Measurements from ENCODE around the gene GSTM2. TPM values are rescaled to one million over a fixed set of nuclear protein-coding genes. Genes with fewer than 3 reads are reported as not detected.

Gene GSTM2
- total RNA-seq, 1 experiment from 2014 or later = 10.2 TPM

DNA sequence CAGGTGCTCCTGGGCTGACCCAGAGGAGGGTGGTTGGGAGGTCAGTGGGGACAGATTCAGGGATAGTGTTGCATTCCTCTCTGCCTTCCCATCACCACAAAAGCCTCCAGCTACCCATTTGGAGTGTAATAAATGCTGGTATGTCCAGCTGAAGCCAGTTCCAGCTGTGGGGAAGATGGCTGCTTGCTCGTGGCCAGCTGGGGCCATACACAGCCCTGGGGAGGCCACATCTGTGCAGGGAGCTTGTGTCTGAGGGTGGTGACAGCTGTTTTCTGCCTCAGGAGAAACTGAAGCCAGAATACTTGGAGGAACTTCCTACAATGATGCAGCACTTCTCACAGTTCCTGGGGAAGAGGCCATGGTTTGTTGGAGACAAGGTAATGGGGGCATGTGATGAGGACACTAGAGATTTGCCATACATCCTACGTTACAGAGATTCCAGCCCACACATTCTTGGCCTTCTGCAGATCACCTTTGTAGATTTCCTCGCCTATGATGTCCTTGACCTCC, 9.3 kb upstream of the GSTM2 start:
- Histone ChIP-seq H3K4me1 (ENCODE audit: control insufficient read depth, insufficient read depth, low read length) (no peaks in the 10 kb centered on the region; the same call in 1 of the 2 replicates), H3K27ac (ENCODE audit: low read length) (no peak overlapping the region), H3K27me3 (ENCODE audit: control insufficient read depth, insufficient read depth, low read length) (no peaks in the 10 kb centered on the region), H3K9me3 (ENCODE audit: control insufficient read depth, insufficient read depth, low read depth, low read length) (no peaks in the 10 kb centered on the region), H3K36me3 (ENCODE audit: control insufficient read depth, insufficient read depth, low read length) (no peaks in the 10 kb centered on the region; the same call in 1 of the 2 replicates), H3K4me3 (ENCODE audit: low read depth in 2 of 2, low read length in 2 of 2) (no peak overlapping the region)
- intact Hi-C loops (cut with micrococcal nuclease; ENCODE audit: unreplicated experiment) (no loop called here), in situ Hi-C loops (cut with HindIII; ENCODE audit: low pct_unique_long_range_greater_than_20kb, low sequenced_read_pairs) (no loop called here)
- no TSS peak for BruUV-seq (replicated peaks)
- CTCF ChIA-PET = no interaction called here
- POLR2A ChIA-PET = no interaction called here
- TF ChIP-seq POLR2AphosphoS5 (IDR thresholded peaks at IDR 0.05; ENCODE audit: low read depth, low read length) (no peak), TCF7L2 (IDR thresholded peaks at IDR 0.05; ENCODE audit: low read depth, low read length) (no peak), SIN3A (IDR thresholded peaks at IDR 0.05; ENCODE audit: borderline replicate concordance, insufficient read depth, low read depth, low read length) (no peak)
- TF ChIP-seq, protein P1, sequence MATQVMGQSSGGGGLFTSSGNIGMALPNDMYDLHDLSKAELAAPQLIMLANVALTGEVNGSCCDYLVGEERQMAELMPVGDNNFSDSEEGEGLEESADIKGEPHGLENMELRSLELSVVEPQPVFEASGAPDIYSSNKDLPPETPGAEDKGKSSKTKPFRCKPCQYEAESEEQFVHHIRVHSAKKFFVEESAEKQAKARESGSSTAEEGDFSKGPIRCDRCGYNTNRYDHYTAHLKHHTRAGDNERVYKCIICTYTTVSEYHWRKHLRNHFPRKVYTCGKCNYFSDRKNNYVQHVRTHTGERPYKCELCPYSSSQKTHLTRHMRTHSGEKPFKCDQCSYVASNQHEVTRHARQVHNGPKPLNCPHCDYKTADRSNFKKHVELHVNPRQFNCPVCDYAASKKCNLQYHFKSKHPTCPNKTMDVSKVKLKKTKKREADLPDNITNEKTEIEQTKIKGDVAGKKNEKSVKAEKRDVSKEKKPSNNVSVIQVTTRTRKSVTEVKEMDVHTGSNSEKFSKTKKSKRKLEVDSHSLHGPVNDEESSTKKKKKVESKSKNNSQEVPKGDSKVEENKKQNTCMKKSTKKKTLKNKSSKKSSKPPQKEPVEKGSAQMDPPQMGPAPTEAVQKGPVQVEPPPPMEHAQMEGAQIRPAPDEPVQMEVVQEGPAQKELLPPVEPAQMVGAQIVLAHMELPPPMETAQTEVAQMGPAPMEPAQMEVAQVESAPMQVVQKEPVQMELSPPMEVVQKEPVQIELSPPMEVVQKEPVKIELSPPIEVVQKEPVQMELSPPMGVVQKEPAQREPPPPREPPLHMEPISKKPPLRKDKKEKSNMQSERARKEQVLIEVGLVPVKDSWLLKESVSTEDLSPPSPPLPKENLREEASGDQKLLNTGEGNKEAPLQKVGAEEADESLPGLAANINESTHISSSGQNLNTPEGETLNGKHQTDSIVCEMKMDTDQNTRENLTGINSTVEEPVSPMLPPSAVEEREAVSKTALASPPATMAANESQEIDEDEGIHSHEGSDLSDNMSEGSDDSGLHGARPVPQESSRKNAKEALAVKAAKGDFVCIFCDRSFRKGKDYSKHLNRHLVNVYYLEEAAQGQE (IDR thresholded peaks at IDR 0.05; ENCODE audit: insufficient read depth in 1 of 2, low read depth in 2 of 2, low read length in 1 of 2) = no peak
- TF ChIP-seq, protein P2, sequence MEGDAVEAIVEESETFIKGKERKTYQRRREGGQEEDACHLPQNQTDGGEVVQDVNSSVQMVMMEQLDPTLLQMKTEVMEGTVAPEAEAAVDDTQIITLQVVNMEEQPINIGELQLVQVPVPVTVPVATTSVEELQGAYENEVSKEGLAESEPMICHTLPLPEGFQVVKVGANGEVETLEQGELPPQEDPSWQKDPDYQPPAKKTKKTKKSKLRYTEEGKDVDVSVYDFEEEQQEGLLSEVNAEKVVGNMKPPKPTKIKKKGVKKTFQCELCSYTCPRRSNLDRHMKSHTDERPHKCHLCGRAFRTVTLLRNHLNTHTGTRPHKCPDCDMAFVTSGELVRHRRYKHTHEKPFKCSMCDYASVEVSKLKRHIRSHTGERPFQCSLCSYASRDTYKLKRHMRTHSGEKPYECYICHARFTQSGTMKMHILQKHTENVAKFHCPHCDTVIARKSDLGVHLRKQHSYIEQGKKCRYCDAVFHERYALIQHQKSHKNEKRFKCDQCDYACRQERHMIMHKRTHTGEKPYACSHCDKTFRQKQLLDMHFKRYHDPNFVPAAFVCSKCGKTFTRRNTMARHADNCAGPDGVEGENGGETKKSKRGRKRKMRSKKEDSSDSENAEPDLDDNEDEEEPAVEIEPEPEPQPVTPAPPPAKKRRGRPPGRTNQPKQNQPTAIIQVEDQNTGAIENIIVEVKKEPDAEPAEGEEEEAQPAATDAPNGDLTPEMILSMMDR (IDR thresholded peaks at IDR 0.05) = no peak
- ATAC-seq (no peak), DNase-seq (ENCODE audit: low read depth, low spot score) (no peak)

DNA sequence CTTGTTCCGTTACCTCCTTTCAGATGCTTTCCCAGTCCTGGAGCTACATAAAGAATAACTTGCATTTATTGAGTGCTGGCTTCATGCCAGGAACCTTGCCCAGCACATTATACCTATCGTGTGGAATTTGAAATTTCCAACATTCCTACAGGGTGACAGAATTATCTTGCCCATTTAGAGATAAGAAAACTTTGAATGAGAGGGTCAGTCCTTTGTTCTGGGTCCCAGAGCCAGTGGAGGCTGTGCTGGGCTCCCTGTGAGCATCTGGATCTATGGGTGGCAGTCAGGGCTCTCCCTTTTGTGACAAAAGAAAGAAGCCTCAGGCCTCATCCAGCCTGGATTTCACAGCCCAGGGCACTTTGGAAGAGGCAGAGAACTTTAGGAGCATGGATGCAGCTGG, 8.7 kb upstream of the GSTM2 start:
- ChIA-PET CTCF (no interaction called here), POLR2A (no interaction called here)
- Histone ChIP-seq H3K4me1 (ENCODE audit: control insufficient read depth, insufficient read depth, low read length) (no peaks in the 10 kb centered on the region; the same call in 1 of the 2 replicates), H3K27me3 (ENCODE audit: control insufficient read depth, insufficient read depth, low read length) (no peaks in the 10 kb centered on the region), H3K4me3 (ENCODE audit: low read depth in 2 of 2, low read length in 2 of 2) (no peak overlapping the region), H3K36me3 (ENCODE audit: control insufficient read depth, insufficient read depth, low read length) (no peaks in the 10 kb centered on the region; the same call in 1 of the 2 replicates), H3K27ac (ENCODE audit: low read length) (no peak overlapping the region), H3K9me3 (ENCODE audit: control insufficient read depth, insufficient read depth, low read depth, low read length) (no peaks in the 10 kb centered on the region)
- DNase-seq (ENCODE audit: low read depth, low spot score) (no peak), ATAC-seq (no peak)
- no TSS peak for BruUV-seq (replicated peaks)
- intact Hi-C loops (cut with micrococcal nuclease; ENCODE audit: unreplicated experiment) (no loop called here), in situ Hi-C loops (cut with HindIII; ENCODE audit: low pct_unique_long_range_greater_than_20kb, low sequenced_read_pairs) (no loop called here)
- no peak for TF ChIP-seq SIN3A (IDR thresholded peaks at IDR 0.05; ENCODE audit: borderline replicate concordance, insufficient read depth, low read depth, low read length)
- TF ChIP-seq POLR2AphosphoS5 (IDR thresholded peaks at IDR 0.05; ENCODE audit: low read depth, low read length) = no peak

DNA sequence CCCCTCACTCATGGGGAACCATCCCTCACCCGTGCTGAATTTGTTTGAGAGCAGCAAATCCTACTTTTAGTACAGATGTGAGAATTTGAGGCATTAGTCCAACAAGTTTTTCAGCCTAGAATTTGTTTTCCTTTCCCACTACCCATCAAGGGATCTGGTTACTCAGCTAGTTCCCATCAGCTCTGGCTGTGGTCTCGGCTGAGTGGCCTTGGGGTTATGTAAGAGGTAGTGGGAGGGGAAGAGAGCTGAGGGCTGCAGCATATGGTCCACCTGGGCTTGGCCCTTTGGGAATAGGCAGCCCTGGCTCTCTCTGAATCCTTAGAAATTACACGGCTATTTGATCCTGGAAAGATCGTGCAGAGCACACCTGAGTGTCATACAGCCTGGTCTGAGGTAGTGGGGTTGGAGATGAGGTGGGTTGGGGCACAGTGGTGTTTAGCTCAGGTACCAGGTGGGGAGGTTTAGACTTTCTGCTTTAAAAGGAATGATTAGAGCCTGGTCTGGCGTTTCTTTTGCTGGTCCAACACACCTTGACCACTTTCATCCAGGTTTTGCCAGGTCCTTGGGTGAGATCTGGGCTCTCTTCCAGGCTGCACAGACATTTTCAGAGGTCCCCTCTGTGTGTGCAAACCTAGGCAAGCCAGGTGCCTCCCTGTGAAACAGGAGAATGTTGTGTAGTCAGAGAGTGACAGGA, 7.7 kb upstream of the GSTM2 start:
- H3K4me3 ChIP-seq (ENCODE audit: low read depth in 2 of 2, low read length in 2 of 2) = no peak overlapping the region
- CTCF ChIA-PET = no interaction called here
- no peak overlapping the region for H3K27ac ChIP-seq (ENCODE audit: low read length)
- no TSS peak for BruUV-seq (replicated peaks)
- in situ Hi-C loops (cut with HindIII; ENCODE audit: low pct_unique_long_range_greater_than_20kb, low sequenced_read_pairs) (no loop called here), intact Hi-C loops (cut with micrococcal nuclease; ENCODE audit: unreplicated experiment) (no loop called here)
- POLR2A ChIA-PET = no interaction called here
- H3K9me3 ChIP-seq (ENCODE audit: control insufficient read depth, insufficient read depth, low read depth, low read length) = no peaks in the 10 kb centered on the region
- H3K36me3 ChIP-seq (ENCODE audit: control insufficient read depth, insufficient read depth, low read length) = no peaks in the 10 kb centered on the region; the same call in 1 of the 2 replicates
- H3K4me1 ChIP-seq (ENCODE audit: control insufficient read depth, insufficient read depth, low read length) = no peaks in the 10 kb centered on the region; the same call in 1 of the 2 replicates
- TF ChIP-seq, protein P2 (IDR thresholded peaks at IDR 0.05) = no peak
- TF ChIP-seq POLR2AphosphoS5 (IDR thresholded peaks at IDR 0.05; ENCODE audit: low read depth, low read length) (no peak), SIN3A (IDR thresholded peaks at IDR 0.05; ENCODE audit: borderline replicate concordance, insufficient read depth, low read depth, low read length) (no peak), TCF7L2 (IDR thresholded peaks at IDR 0.05; ENCODE audit: low read depth, low read length) (no peak)
- TF ChIP-seq, protein P1 (IDR thresholded peaks at IDR 0.05; ENCODE audit: insufficient read depth in 1 of 2, low read depth in 2 of 2, low read length in 1 of 2) = no peak
- DNase-seq (ENCODE audit: low read depth, low spot score) (no peak), ATAC-seq (no peak)
- H3K27me3 ChIP-seq (ENCODE audit: control insufficient read depth, insufficient read depth, low read length) = no peaks in the 10 kb centered on the region

Measured in Panc1 (cell line).